Measurements from ENCODE around the gene RAB36. TPM values are rescaled to one million over a fixed set of nuclear protein-coding genes. Genes with fewer than 3 reads are reported as not detected.

Gene RAB36
- total RNA-seq, 1 donor from 2014 or later: 3.8 TPM

GRCh38 chr22:23153994-23154393 lies 8.7 kb downstream of the RAB36 start:
- Histone ChIP-seq H3K27ac (no peak overlapping the region), H3K9me3 (no peaks in the 10 kb centered on the region), H3K36me3 (no peaks in the 10 kb centered on the region), H3K4me3 (no peak overlapping the region), H3K4me1 (peaks cover 18% of the 10 kb centered on the region), H3K27me3 (no peaks in the 10 kb centered on the region)
- DNase-seq (no peak), ATAC-seq (no peak)
- TF ChIP-seq CTCF (IDR thresholded peaks at IDR 0.05): no peak
- intact Hi-C loops (cut with DNase I): no loop called here

- no peak for ATAC-seq
- Histone ChIP-seq H3K27me3 (no peaks in the 10 kb centered on the region), H3K4me1 (peaks cover 18% of the 10 kb centered on the region), H3K9me3 (no peaks in the 10 kb centered on the region), H3K27ac (no peak overlapping the region), H3K36me3 (no peaks in the 10 kb centered on the region), H3K4me3 (no peak overlapping the region)
- intact Hi-C loops (cut with DNase I): no loop called here
- TF ChIP-seq CTCF (IDR thresholded peaks at IDR 0.05): no peak
- no peak for DNase-seq
Observed at GRCh38 chr22:23154461-23154860, 9.2 kb downstream of the RAB36 start.

- Histone ChIP-seq H3K4me1 (peaks cover 18% of the 10 kb centered on the region), H3K36me3 (no peaks in the 10 kb centered on the region), H3K27me3 (no peaks in the 10 kb centered on the region), H3K27ac (no peak overlapping the region), H3K4me3 (no peak overlapping the region), H3K9me3 (no peaks in the 10 kb centered on the region)
- intact Hi-C loops (cut with DNase I): no loop called here
- ATAC-seq (no peak), DNase-seq (no peak)
- TF ChIP-seq CTCF (IDR thresholded peaks at IDR 0.05): no peak
Observed at GRCh38 chr22:23155143-23155542, 9.9 kb downstream of the RAB36 start.

- Histone ChIP-seq H3K4me1 (peaks cover 18% of the 10 kb centered on the region), H3K36me3 (no peaks in the 10 kb centered on the region), H3K4me3 (no peak overlapping the region), H3K27me3 (no peaks in the 10 kb centered on the region), H3K27ac (no peak overlapping the region), H3K9me3 (no peaks in the 10 kb centered on the region)
- ATAC-seq (no peak), DNase-seq (no peak)
- TF ChIP-seq CTCF (IDR thresholded peaks at IDR 0.05): no peak
- intact Hi-C loops (cut with DNase I): no loop called here
Observed at GRCh38 chr22:23155831-23156230, 10.6 kb downstream of the RAB36 start.

GRCh38 chr22:23156286-23156685 lies 11.0 kb downstream of the RAB36 start:
- no peak for TF ChIP-seq CTCF (IDR thresholded peaks at IDR 0.05)
- DNase-seq (no peak), ATAC-seq (no peak)
- H3K36me3 ChIP-seq: no peaks in the 10 kb centered on the region
- intact Hi-C loops (cut with DNase I): no loop called here
- H3K9me3 ChIP-seq: no peaks in the 10 kb centered on the region
- no peak overlapping the region for H3K4me3 ChIP-seq
- no peaks in the 10 kb centered on the region for H3K27me3 ChIP-seq
- H3K27ac ChIP-seq: no peak overlapping the region
- H3K4me1 ChIP-seq: peaks cover 18% of the 10 kb centered on the region
